Neural progenitor cell (in vitro differentiated cells): ENCODE results near the gene ANO2.

Source experiments
- EZH2 ChIP-seq: fragments of 200-600 bp; sonication (generic); IDR thresholded peaks from 2 replicates; pipeline ENCODE4 v1.6.1; 2017; ENCODE audit warnings: antibody characterized with exemption, mild to moderate bottlenecking, moderate library complexity
- EZH2phosphoT487 ChIP-seq: fragments of 200-600 bp; sonication (generic); IDR thresholded peaks from 2 replicates; pipeline ENCODE4 v1.6.1; 2017; ENCODE audit warnings: antibody characterized with exemption
- TF ChIP-seq, protein P1 (sequence below): fragments of 200-600 bp; sonication (generic); IDR thresholded peaks from 2 replicates; pipeline ENCODE4 v1.5.1; 2017; ENCODE audit warnings: antibody characterized with exemption, mild to moderate bottlenecking

DNA sequence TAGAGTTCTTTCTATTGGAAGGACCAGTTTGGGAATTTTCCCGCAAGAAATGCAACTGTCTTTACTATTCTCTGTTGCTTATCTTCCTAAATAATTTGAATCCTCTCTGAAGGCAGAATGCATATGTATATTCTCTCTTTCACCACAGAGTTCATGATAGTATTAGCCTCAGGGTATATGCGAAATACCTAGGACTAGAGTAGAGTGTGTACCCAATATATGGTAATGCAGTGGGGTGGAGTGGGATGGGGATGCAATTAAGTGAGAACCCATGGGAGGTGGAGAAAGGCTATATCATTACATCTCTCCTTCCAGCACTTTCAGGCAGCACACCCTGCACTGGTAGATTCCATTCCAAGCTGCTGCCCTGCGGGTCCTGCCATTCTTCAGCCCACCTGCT, 207.3 kb downstream of the ANO2 start:
- TF ChIP-seq, protein P1, sequence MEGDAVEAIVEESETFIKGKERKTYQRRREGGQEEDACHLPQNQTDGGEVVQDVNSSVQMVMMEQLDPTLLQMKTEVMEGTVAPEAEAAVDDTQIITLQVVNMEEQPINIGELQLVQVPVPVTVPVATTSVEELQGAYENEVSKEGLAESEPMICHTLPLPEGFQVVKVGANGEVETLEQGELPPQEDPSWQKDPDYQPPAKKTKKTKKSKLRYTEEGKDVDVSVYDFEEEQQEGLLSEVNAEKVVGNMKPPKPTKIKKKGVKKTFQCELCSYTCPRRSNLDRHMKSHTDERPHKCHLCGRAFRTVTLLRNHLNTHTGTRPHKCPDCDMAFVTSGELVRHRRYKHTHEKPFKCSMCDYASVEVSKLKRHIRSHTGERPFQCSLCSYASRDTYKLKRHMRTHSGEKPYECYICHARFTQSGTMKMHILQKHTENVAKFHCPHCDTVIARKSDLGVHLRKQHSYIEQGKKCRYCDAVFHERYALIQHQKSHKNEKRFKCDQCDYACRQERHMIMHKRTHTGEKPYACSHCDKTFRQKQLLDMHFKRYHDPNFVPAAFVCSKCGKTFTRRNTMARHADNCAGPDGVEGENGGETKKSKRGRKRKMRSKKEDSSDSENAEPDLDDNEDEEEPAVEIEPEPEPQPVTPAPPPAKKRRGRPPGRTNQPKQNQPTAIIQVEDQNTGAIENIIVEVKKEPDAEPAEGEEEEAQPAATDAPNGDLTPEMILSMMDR, result no peak
- TF ChIP-seq EZH2, result no peak
- TF ChIP-seq EZH2phosphoT487, result no peak
